ENCODE results near the gene C1S.
"Not testable (repeated sequence)": the region's sequence is repeated elsewhere in the genome, so short reads cannot be mapped to it uniquely, and the experiment has no call there.

C1S gene

DNA sequence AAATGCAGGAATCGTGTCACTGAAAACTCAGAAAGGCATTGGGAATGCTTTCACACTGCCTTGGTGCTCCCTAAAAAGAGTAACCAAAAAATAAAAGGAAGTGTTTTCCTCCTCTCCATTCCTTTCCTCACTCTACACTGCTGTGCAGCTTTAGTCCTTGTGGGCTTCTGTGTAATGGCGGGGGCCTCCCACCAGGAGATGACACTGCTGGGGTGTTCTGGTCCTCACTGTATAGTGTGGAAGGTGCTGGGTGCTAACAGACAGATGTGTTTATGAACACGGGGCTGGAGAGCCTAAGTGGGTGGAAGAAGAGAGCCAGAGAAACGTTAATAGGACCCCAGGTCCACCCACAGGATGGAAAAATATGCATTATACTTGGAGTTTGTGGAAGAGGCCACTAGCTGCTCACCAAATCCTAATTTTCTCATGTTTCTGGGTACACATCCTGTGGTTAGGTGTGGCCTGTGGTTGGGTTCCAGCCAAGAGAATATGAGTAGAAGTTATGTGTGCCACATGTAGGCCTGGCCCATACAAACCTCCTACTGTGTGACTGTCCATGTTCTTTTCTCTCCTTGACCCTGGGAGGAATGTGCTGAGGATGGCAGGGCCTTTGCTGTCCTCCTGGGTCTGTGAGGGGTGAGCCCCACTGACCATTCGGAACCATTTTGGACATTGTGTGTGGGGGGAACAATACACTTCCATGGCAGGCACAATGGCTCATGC lies 14.0 kb upstream of the C1S start:
- DNase-seq (ENCODE audit: low read depth in 4 of 4, low spot score in 1 of 4): no peak

DNA sequence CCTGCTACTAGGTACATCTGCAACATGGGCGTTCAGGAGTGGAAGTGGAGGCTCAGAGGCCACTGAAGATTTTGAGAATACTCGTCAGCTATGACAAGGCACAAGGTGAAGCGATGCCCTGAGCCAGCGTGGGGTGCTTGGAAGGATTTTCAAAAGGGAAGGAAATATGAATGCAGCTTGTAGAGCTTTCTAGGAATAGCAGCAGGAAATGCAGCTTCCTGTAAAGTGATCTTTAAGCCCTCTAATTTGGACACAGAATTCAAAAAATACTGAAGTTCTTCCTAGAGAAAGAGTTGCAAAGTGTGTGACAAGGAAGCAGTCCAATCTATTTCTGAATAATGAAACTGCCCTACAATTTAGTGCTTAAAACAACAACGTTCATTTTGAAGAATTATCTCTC lies 13.2 kb upstream of the C1S start:
- no peak for DNase-seq (ENCODE audit: low read depth in 4 of 4, low spot score in 1 of 4)

DNA sequence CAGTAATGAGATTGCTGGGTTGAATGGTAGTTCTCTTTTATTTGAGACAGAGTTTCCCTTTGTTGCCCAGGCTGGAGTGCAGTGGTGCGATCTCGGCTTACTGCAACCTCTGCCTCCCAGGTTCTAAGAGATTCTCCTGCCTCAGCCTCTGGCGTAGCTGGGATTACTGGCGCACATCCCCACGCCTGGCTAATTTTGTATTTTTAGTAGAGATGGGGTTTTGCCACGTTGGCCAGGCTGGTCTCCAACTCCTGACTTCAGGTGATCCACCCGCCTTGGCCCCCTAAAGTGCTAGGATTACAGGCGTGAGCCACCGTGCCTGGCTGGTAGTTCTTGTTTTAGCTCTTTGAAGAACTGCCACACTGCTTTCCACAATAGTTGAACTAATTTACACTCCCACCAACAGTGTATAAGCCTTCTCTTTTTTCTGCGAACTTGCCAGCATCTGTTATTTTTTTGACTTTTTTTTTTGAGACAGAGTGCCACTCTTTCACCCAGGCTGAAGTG lies 11.0 kb upstream of the C1S start:
- DNase-seq (ENCODE audit: low read depth in 4 of 4, low spot score in 1 of 4): not testable (repeated sequence)

- not testable (repeated sequence) for DNase-seq (ENCODE audit: low read depth in 4 of 4, low spot score in 1 of 4)
These were observed 10.5 kb upstream of the C1S start for GRCh38 chr12:7049973-7050372.

GRCh38 chr12:7054925-7055324 lies 5.6 kb upstream of the C1S start:
- DNase-seq (ENCODE audit: low read depth in 4 of 4, low spot score in 1 of 4): no peak

- DNase-seq (ENCODE audit: low read depth in 4 of 4, low spot score in 1 of 4): not testable (repeated sequence)
These were observed 4.8 kb upstream of the C1S start for GRCh38 chr12:7055736-7056135.

GRCh38 chr12:7058163-7058845 lies 2.2 kb upstream of the C1S start:
- DNase-seq (ENCODE audit: low read depth in 4 of 4, low spot score in 1 of 4): no peak

DNA sequence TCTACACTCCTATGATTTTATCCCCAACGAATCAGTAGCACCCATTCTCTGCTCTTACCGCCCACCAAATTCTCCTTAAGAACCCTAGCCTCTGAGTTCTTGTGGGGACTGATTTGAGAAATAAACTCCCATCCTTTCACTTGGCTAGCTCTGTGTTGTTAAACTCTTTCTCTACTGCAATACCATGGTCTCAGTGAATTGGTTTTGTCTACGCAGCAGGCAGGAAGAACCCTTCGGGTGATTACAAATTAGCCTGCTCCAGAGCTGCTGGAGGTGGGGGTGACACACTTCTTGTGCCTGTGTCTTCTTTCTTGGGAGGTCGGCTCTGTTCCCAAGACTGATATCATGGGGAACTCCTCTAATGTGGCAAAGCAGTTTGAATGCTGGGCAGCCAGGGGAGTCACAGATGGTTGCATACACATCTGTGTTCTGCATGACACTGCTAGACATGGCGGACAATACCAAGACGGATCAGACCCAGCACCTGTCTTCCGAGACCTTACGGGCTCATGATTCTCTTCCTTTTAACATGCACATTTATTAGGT lies 1.6 kb upstream of the C1S start:
- no peak for DNase-seq (ENCODE audit: low read depth in 4 of 4, low spot score in 1 of 4)

DNA sequence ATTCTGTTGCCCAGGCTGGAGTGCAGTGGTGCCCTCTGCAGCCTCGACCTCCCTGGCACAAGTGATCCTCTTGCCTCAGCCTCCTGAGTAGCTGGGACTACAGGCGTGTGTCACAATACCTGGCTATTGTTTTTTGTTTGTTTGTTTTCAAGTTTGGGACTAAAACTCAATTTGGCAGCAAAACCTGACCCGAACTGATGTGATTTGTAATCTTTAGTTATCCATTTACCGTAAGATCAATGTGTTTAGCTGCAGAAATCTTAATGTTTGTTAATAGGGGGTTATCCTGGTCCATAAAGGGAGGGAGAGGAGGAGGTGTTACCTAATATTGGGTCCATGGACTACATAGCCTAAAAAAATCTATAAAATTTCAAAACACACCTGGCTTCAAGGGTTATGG lies 738 bp upstream of the C1S start:
- no peak for DNase-seq (ENCODE audit: low read depth in 4 of 4, low spot score in 1 of 4)

DNA sequence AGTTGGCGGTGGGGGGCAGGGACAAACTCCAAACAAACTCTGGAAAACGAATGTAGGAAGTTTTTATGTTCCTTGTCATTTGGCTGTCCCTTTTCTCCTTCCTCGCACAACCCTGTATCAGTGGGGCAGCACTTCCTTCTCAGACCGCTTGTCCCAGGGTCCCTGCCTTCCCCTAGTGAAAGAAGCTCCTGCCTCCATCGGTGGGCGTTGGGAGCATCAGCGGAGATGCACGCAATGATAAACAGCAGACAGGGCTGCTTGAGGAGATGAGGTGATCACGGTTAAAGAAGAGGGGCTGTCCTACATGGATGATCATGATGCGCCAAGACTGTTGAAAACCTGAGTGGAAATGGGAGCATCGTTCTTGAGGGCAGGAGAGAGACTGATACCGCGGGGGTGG lies 620 bp downstream of the C1S start:
- DNase-seq (ENCODE audit: low read depth in 4 of 4, low spot score in 1 of 4): no peak

DNA sequence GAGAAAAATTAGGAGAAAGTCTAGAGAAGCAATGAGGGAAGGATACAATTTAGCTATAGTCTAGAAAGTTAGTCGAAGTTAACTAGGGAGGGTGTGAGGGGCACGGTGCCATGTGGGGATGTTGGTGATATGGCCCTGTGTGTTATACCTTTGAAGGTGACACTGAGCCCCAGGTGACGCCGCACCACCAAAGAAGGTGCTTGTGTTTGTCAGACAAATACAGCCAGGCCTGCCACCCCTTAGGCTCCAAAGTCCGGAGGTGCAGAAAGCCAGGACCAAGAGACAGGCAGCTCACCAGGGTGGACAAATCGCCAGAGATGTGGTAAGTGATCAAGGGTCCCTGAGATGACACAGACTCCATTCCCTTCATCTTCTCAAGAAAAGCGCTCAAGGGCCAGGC lies 1.1 kb downstream of the C1S start:
- DNase-seq (ENCODE audit: low read depth in 4 of 4, low spot score in 1 of 4): no peak

GRCh38 chr12:7064516-7064915 lies 4.0 kb downstream of the C1S start:
- DNase-seq (ENCODE audit: low read depth in 4 of 4, low spot score in 1 of 4): no peak

DNA sequence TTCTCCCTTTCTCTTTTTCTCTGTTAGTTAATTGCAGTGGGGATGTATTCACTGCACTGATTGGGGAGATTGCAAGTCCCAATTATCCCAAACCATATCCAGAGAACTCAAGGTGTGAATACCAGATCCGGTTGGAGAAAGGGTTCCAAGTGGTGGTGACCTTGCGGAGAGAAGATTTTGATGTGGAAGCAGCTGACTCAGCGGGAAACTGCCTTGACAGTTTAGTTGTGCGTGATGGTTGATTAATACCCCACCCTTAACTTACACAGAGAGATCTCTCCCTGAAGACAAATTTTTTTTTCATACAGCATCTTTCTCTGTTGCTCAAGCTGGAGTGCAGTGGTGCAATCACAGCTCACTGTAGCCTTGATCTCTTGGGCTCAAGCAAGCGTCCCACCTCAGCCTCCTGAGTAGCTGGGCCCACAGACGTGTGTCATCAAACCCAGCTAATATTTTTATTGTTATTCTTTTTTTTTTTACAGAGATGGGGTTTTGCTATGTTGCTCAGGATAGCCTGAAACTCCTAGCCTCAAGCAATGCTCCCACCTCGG lies 4.6 kb downstream of the C1S start:
- DNase-seq (ENCODE audit: low read depth in 4 of 4, low spot score in 1 of 4): no peak

DNA sequence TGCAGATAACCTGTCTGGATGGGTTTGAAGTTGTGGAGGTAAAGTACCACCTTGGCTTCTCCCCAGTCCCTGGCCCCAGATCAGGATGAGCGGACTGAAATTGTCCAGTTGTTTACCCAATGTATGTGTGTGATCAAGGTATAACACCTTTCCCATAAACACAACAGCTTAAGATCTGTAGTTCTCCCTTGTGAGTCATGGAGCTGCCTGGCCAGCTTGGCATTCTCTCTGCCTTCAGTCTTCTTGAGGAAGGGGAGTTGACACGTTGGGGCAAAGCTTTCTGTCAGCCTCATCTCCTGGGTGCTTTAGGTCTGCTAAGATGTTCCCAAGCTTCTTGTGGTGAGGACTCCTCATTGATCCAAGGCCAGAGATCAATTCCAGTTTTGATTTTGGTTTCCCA lies 6.1 kb downstream of the C1S start:
- DNase-seq (ENCODE audit: low read depth in 4 of 4, low spot score in 1 of 4): no peak

DNA sequence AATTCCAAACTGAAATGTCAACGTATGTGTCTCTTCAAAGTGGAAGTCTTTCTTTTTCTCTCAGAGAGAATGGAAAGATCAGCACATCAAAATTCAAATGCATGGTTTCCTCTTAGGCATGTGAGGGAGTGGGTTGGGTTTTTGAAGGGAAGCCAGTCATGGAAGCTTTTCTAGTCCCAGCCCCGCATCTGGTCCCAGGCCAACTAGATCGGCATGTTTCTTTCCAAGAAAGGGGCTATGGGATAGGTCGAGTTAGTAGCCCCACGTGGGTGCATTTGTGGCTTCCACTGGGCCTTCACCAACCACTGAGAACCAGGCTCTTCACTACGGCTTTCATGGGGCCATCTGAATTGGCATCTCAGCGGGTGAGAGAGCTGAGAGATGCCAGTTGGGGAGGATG lies 6.6 kb downstream of the C1S start:
- DNase-seq (ENCODE audit: low read depth in 4 of 4, low spot score in 1 of 4): no peak

DNA sequence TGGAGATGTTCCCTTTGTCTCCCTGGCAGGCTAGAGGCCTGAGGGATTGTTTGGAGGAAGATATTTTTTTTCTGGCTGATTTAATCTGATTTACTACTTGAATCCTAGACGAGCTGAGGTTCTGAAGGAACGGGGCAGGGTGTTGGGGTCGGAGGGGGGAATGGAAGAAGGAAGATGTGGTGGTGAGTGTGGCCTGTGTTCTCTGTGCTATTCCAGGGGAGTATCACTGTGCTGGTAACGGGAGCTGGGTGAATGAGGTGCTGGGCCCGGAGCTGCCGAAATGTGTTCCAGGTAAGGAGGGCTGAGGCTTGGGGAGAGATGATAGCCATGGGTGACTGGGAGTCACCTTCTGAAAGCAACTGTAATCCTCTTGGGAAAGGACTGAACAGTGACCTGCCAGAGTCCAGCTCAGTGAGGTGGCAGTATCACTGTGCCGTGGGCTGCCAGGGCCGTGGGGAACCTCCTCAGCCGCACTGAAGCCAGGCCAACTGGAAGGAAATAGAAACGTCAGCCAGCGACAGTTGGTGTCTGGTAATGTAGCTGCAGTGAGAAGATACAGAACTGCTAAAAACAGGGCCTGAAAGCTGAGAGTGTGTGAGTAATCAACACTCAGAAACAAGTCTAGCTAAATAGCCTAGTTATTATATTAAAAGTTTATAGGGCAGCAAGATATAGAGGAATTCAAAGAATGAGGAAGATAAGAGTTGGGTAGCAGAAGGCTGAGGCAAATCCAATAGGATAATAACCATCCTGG lies 7.9 kb downstream of the C1S start:
- no peak for DNase-seq (ENCODE audit: low read depth in 4 of 4, low spot score in 1 of 4)

- no peak for DNase-seq (ENCODE audit: low read depth in 4 of 4, low spot score in 1 of 4)
These were observed 8.5 kb downstream of the C1S start for GRCh38 chr12:7068994-7069346.

- DNase-seq (ENCODE audit: low read depth in 4 of 4, low spot score in 1 of 4): no peak
These were observed 8.9 kb downstream of the C1S start for GRCh38 chr12:7069386-7069785.

GRCh38 chr12:7072035-7072434 lies 11.5 kb downstream of the C1S start:
- no peak for DNase-seq (ENCODE audit: low read depth in 4 of 4, low spot score in 1 of 4)

GRCh38 chr12:7072554-7072953 lies 12.0 kb downstream of the C1S start:
- DNase-seq (ENCODE audit: low read depth in 4 of 4, low spot score in 1 of 4): no peak

GRCh38 chr12:7073946-7074345 lies 13.4 kb downstream of the C1S start:
- no peak for DNase-seq (ENCODE audit: low read depth in 4 of 4, low spot score in 1 of 4)

GRCh38 chr12:7075518-7075917 lies 15.0 kb downstream of the C1S start:
- DNase-seq (ENCODE audit: low read depth in 4 of 4, low spot score in 1 of 4): no peak
